ENCODE data around the gene ZNF74.

DNA sequence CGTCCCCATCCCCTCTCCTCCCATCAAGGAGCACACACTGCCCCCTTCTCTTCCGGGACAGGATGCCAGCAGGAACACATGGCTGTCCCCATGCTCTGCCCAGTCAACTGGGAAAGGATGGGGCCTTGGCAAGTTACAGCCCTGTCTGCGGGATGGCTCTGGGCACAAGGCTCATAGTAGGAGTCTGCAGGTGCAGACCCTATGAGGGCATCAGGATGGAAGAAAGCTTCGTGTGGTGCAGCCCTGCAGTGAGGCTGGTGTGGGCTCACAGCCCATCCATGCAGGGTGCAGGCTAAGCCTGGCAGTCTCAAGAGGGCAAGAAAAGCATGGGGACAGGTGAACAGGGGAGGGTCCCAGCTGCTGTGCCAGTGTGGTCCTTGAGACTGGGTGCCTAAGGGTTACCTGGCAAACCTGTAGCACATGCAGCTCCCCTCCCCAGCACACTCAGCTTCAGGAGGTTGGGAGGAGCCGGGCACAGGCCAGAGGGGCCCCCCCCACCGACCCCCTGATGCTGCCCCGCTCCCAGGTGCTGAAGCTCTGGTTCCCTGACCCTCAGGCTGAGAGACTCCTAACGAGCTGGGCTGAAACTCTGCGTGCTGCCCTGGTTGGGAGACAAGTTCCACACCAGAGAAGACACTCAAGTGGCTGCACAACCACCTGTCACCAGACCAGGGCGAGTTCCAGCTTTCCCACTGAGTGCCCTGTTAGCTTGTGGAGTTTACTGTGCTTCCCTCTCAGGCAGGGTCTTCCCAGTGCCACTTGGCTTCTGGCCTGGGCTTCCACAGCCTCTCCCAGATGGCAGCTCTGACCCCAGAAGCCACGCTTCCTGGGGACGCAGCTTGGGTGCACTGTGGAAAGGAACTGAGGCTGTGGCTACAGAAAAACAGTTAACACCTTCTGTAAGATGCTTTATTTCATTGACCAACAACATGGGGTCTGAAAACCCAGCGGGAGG lies 47.0 kb downstream of the ZNF74 start:
- TF ChIP-seq ZNF384 (IDR thresholded peaks at IDR 0.05; ENCODE audit: borderline replicate concordance, low read depth, low read length) (no peak), ZSCAN29 (IDR thresholded peaks at IDR 0.05) (no peak), POLR2AphosphoS5 (IDR thresholded peaks at IDR 0.05; ENCODE audit: low read length) (no peak), NR2F1 (conservative IDR thresholded peaks at IDR 0.05) (no peak)
- TF ChIP-seq, protein P1, sequence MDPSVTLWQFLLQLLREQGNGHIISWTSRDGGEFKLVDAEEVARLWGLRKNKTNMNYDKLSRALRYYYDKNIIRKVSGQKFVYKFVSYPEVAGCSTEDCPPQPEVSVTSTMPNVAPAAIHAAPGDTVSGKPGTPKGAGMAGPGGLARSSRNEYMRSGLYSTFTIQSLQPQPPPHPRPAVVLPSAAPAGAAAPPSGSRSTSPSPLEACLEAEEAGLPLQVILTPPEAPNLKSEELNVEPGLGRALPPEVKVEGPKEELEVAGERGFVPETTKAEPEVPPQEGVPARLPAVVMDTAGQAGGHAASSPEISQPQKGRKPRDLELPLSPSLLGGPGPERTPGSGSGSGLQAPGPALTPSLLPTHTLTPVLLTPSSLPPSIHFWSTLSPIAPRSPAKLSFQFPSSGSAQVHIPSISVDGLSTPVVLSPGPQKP (IDR thresholded peaks at IDR 0.05; ENCODE audit: low read depth, low read length) = no peak
- TF ChIP-seq, protein P2, sequence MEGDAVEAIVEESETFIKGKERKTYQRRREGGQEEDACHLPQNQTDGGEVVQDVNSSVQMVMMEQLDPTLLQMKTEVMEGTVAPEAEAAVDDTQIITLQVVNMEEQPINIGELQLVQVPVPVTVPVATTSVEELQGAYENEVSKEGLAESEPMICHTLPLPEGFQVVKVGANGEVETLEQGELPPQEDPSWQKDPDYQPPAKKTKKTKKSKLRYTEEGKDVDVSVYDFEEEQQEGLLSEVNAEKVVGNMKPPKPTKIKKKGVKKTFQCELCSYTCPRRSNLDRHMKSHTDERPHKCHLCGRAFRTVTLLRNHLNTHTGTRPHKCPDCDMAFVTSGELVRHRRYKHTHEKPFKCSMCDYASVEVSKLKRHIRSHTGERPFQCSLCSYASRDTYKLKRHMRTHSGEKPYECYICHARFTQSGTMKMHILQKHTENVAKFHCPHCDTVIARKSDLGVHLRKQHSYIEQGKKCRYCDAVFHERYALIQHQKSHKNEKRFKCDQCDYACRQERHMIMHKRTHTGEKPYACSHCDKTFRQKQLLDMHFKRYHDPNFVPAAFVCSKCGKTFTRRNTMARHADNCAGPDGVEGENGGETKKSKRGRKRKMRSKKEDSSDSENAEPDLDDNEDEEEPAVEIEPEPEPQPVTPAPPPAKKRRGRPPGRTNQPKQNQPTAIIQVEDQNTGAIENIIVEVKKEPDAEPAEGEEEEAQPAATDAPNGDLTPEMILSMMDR (IDR thresholded peaks at IDR 0.05 in 2 of 3, conservative IDR thresholded peaks at IDR 0.05 in 1 of 3; ENCODE audit: control insufficient read depth in 2 of 3, extremely low read depth in 1 of 3, insufficient read depth in 1 of 3, low read depth in 3 of 3, low read length in 3 of 3) = no peak
